HepG2 (cell line): ENCODE results near the gene IL2RG. TPM values are rescaled to one million over a fixed set of nuclear protein-coding genes. Genes with fewer than 3 reads are reported as not detected.

Experiments used
- ATAC-seq: fragments of 200-7000 bp; cut with Tn5 transposase; 3 replicates; pipeline ENCODE4 v1.9.1; 2020; ENCODE audit warnings: mild to moderate bottlenecking, moderate library complexity
- BruUV-seq: library from RNA; stranded (reverse); fragments of 400-500 nt; replicated peaks from 2 replicates; lab custom pipeline; 2021; lab: Mats Ljungman, UMichigan
- CTCF ChIA-PET: fragments of 300-600 bp; formaldehyde crosslinking; extraction: SDS; loops from one replicate; lab custom pipeline; 2021; ENCODE audit warnings: low total read pairs, inconsistent platforms, low intra/inter-chr PET ratio; lab: Yijun Ruan, JAX
- POLR2A ChIA-PET: fragments of 350-600 bp; sonication (Branson Sonifier 250); formaldehyde crosslinking; loops from one replicate; lab custom pipeline; 2020; ENCODE audit warnings: antibody characterized with exemption, inconsistent platforms; lab: Yijun Ruan, JAX
- DNase-seq: peaks from one replicate; pipeline ENCODE4 v3.0.0-alpha.2; 2015; ENCODE audit warnings: low spot score
- FAIRE-seq: peaks from 3 replicates; lab custom pipeline; 2011; peaks lifted over from hg19 to GRCh38; lab: Jason Lieb, UNC
- H2AFZ ChIP-seq: one replicate; pipeline ENCODE4 v1.6.1; 2011; ENCODE audit warnings: low read length, inconsistent platforms
- H3K27ac ChIP-seq: fragments of 300-600 bp; 3 replicates; pipeline ENCODE4 v1.8.0; 2011; ENCODE audit warnings: mixed run types, mild to moderate bottlenecking, mixed read lengths, low read length, inconsistent platforms; ENCODE audit not compliant: insufficient read depth; ENCODE audit errors: extremely low read length
- H3K27me3 ChIP-seq, 2 experiments: fragments of 200-600 bp in 1 of 2; 2 replicates in 1 of 2; 3 replicates in 1 of 2; pipeline versions ENCODE4 v1.6.0 to v1.8.0; 2011; ENCODE audit warnings: low read length in 2 of 2, mild to moderate bottlenecking in 2 of 2, moderate library complexity in 2 of 2, inconsistent platforms in 1 of 2; ENCODE audit not compliant: insufficient read depth in 2 of 2, control insufficient read depth in 1 of 2
- H3K36me3 ChIP-seq, 2 experiments: fragments of 200-600 bp in 1 of 2; replicated peaks in 1 of 2; 2 replicates in 1 of 2; 3 replicates in 1 of 2; pipeline versions ENCODE4 v1.5.1 to v1.8.0; 2011; ENCODE audit warnings: low read length in 2 of 2, inconsistent platforms in 1 of 2; ENCODE audit not compliant: insufficient read depth in 2 of 2, control insufficient read depth in 1 of 2
- H3K4me1 ChIP-seq: 2 replicates; pipeline ENCODE4 v1.5.1; 2012; ENCODE audit warnings: low read length, inconsistent platforms; ENCODE audit not compliant: insufficient read depth
- H3K4me2 ChIP-seq: 2 replicates; pipeline ENCODE4 v1.6.0; 2011; ENCODE audit warnings: low read depth, low read length, inconsistent platforms
- H3K4me3 ChIP-seq, 3 experiments: fragments of 200-600 bp in 1 of 3; sonication (generic), shearing (Covaris generic) in 1 of 3; replicated peaks in 1 of 3; 2 replicates each; pipeline ENCODE4 v1.5.1; 2011 to 2016; ENCODE audit warnings: low read length in 3 of 3, inconsistent platforms in 2 of 3, low read depth in 2 of 3, mild to moderate bottlenecking in 2 of 3, control low read depth in 1 of 3, mixed read lengths in 1 of 3; ENCODE audit not compliant: insufficient read depth in 1 of 3
- H3K79me2 ChIP-seq: one replicate; pipeline ENCODE4 v1.6.1; 2011; ENCODE audit warnings: low read length, inconsistent platforms; ENCODE audit not compliant: insufficient read depth
- H3K9ac ChIP-seq: 2 replicates; pipeline ENCODE4 v1.6.0; 2011; ENCODE audit warnings: mild to moderate bottlenecking, low read depth, low read length, inconsistent platforms; ENCODE audit not compliant: insufficient read depth
- H3K9me3 ChIP-seq: 2 replicates; pipeline ENCODE4 v1.5.1; 2012; ENCODE audit warnings: mild to moderate bottlenecking, low read length
- H4K20me1 ChIP-seq: 2 replicates; pipeline ENCODE4 v1.6.0; 2011; ENCODE audit warnings: inconsistent platforms, mild to moderate bottlenecking, low read length, moderate library complexity; ENCODE audit not compliant: insufficient read depth
- CC2D1A ChIP-seq: sonication (generic); formaldehyde crosslinking; IDR thresholded peaks from 2 replicates; pipeline ENCODE4 v1.8.1; 2023; ENCODE audit warnings: mild to moderate bottlenecking, missing genetic modification reagents
- CEBPG ChIP-seq: IDR thresholded peaks from 2 replicates; pipeline ENCODE4 v1.6.1; 2016
- CREM ChIP-seq, 2 experiments: sonication (generic) in 1 of 2; formaldehyde crosslinking in 1 of 2; IDR thresholded peaks; 2 replicates each; pipeline versions ENCODE4 v1.4.0 to v1.6.1; 2016 to 2020; ENCODE audit warnings: antibody characterized with exemption in 1 of 2, mild to moderate bottlenecking in 1 of 2, missing genetic modification reagents in 1 of 2
- HOXA3 ChIP-seq: sonication (generic); formaldehyde crosslinking; IDR thresholded peaks from 2 replicates; pipeline ENCODE4 v1.5.0; 2020; ENCODE audit warnings: missing genetic modification reagents
- THAP9 ChIP-seq: sonication (generic); formaldehyde crosslinking; IDR thresholded peaks from 2 replicates; pipeline ENCODE4; 2020; ENCODE audit warnings: missing genetic modification reagents, mild to moderate bottlenecking, borderline replicate concordance
- WIZ ChIP-seq: sonication (generic); formaldehyde crosslinking; IDR thresholded peaks from 2 replicates; pipeline ENCODE4 v1.5.1; 2020; ENCODE audit warnings: mild to moderate bottlenecking, missing genetic modification reagents
- ZBTB2 ChIP-seq: sonication (generic); formaldehyde crosslinking; IDR thresholded peaks from 2 replicates; pipeline ENCODE4 v1.8.0; 2022; ENCODE audit warnings: low read depth, missing genetic modification reagents
- ZNF513 ChIP-seq: sonication (generic); formaldehyde crosslinking; conservative IDR thresholded peaks from 2 replicates; pipeline ENCODE4 v1.5.0; 2020; ENCODE audit warnings: missing genetic modification reagents
- WGBS: methylation state at CpG from one replicate; pipeline ENCODE4 v1.1.6; 2017; ENCODE audit warnings: low lambda C conversion rate; 5-methylcytosine and 5-hydroxymethylcytosine counted together
- in situ Hi-C: cut with HindIII; loops from 2 replicates; pipeline ENCODE4 v1.10.0; 2017; ENCODE audit warnings: low pct_unique_long_range_greater_than_20kb; ENCODE audit not compliant: extremely low pct_ligation_motif_present
- intact Hi-C: fragments of 100-400 bp; cut with micrococcal nuclease; formaldehyde crosslinking; loops from one replicate; pipeline ENCODE4 v1.10.0; 2022; ENCODE audit not compliant: unreplicated experiment
- polyA plus RNA-seq, 8 experiments: library from polyadenylated mRNA; depleted of rRNA in 3 of 8; stranded (reverse) in 7 of 8; unstranded in 1 of 8; fragments of >200 nt; fragmentation: Illumina TruSeq in 4 of 8; extraction: Trizol in 4 of 8; gene quantifications; 2 replicates each; pipeline versions ENCODE4 v1.2.1 to v1.2.3, GENCODE V29; 2011 to 2016; ENCODE audit warnings: low read depth in 4 of 8, missing spikeins in 1 of 8, mixed read lengths in 1 of 8; ENCODE audit not compliant: insufficient read depth in 1 of 8
- total RNA-seq, 5 experiments: library from RNA; depleted of rRNA; stranded (reverse); fragments of >200 nt; fragmentation: Illumina TruSeq; extraction: Trizol; gene quantifications; 2 replicates each; pipeline ENCODE4 v1.2.3, GENCODE V29; 2016; ENCODE audit warnings: low read depth in 1 of 5

The IL2RG gene
- total and polyA plus RNA-seq, 2 of the 13 experiments (the other 11 are each of a cell fraction or from before 2014, with no cell fraction given): 0.98 TPM; not detected in 1

- TF ChIP-seq THAP9 (CRISPR knock-in tag) (no peak), HOXA3 (CRISPR knock-in tag) (no peak), CEBPG (CRISPR knock-in tag) (no peak), CC2D1A (no peak), WIZ (no peak)
- H3K36me3 ChIP-seq: no peaks in the 10 kb centered on the region
- no peak overlapping the region for H3K4me3 ChIP-seq
- H3K79me2 ChIP-seq: no peaks in the 10 kb centered on the region
- H3K4me1 ChIP-seq: peaks cover 20% of the 10 kb centered on the region
- no peak for ATAC-seq
- in situ Hi-C loops (no loop called here), intact Hi-C loops (no loop called here)
- no peaks in the 10 kb centered on the region for H3K27me3 ChIP-seq
- ChIA-PET CTCF (no interaction called here), POLR2A (no interaction called here)
- no peak for DNase-seq
- FAIRE-seq: no peak
- WGBS: 79% methylated on average over 5 of the region's 9 CpGs
- no TSS peak for BruUV-seq
- no peak overlapping the region for H3K9ac ChIP-seq
- no peaks in the 10 kb centered on the region for H4K20me1 ChIP-seq
- H3K9me3 ChIP-seq: no peaks in the 10 kb centered on the region
- H3K27ac ChIP-seq: no peak overlapping the region
- no peak overlapping the region for H3K4me2 ChIP-seq
- H2AFZ ChIP-seq: no peak overlapping the region
Observed at GRCh38 chrX:71107762-71108360, 3.5 kb downstream of the IL2RG start.

GRCh38 chrX:71107245-71107644 is 4.1 kb downstream of the IL2RG start:
- Histone ChIP-seq H3K27ac (no peak overlapping the region), H3K4me3 (no peak overlapping the region), H3K79me2 (no peaks in the 10 kb centered on the region), H3K27me3 (no peaks in the 10 kb centered on the region), H3K4me1 (peaks cover 23% of the 10 kb centered on the region), H3K9ac (no peak overlapping the region), H3K4me2 (no peak overlapping the region), H3K36me3 (no peaks in the 10 kb centered on the region), H2AFZ (no peak overlapping the region), H4K20me1 (no peaks in the 10 kb centered on the region), H3K9me3 (no peaks in the 10 kb centered on the region)
- ChIA-PET POLR2A (no interaction called here), CTCF (no interaction called here)
- no TSS peak for BruUV-seq
- intact Hi-C loops (no loop called here), in situ Hi-C loops (no loop called here)
- FAIRE-seq (no peak), DNase-seq (no peak), ATAC-seq (no peak)
- 85% methylated on average over 4 of the region's 4 CpGs for WGBS
- no peak for TF ChIP-seq CREM (IDR thresholded peaks at IDR 0.05)
- TF ChIP-seq CREM (CRISPR knock-in tag; IDR thresholded peaks at IDR 0.05): no peak
- TF ChIP-seq ZBTB2 (CRISPR knock-in tag): no peak
- no peak for TF ChIP-seq ZNF513 (CRISPR knock-in tag)
